Small intestine (tissue), 7 donors: ENCODE data around the gene SYCE3. TPM values are rescaled to one million over a fixed set of nuclear protein-coding genes. Genes with fewer than 3 reads are reported as not detected.
"Not testable (repeated sequence)": the region's sequence is repeated elsewhere in the genome, so short reads cannot be mapped to it uniquely, and the experiment has no call there.

ENCODE experiments used
- DNase-seq, 2 donors: peaks; one replicate each; pipeline versions ENCODE4 v3.0.0 to v3.0.0-alpha.2; 2013
- FAIRE-seq: peaks from 2 replicates; lab custom pipeline; 2012; peaks lifted over from hg19 to GRCh38; lab: Jason Lieb, UNC
- H3K27ac ChIP-seq, 3 donors: one replicate each; pipeline ENCODE4 v1.5.1; 2013; ENCODE audit warnings: low read length in 2 of 3, mild to moderate bottlenecking in 2 of 3, control low read depth in 1 of 3, inconsistent platforms in 1 of 3, low read depth in 1 of 3, moderate library complexity in 1 of 3
- H3K27me3 ChIP-seq, 3 donors: one replicate each; pipeline ENCODE4 v1.6.1; 2013; ENCODE audit warnings: low read length in 3 of 3, inconsistent platforms in 1 of 3; ENCODE audit not compliant: control insufficient read depth in 3 of 3, insufficient read depth in 3 of 3
- H3K36me3 ChIP-seq, 3 donors: one replicate each; pipeline ENCODE4 v1.6.1; 2013; ENCODE audit warnings: low read length in 3 of 3, inconsistent platforms in 1 of 3, low read depth in 1 of 3, mild to moderate bottlenecking in 1 of 3, moderate library complexity in 1 of 3; ENCODE audit not compliant: control insufficient read depth in 3 of 3, insufficient read depth in 2 of 3
- H3K4me1 ChIP-seq, 3 donors: one replicate each; pipeline ENCODE4 v1.6.1; 2013; ENCODE audit warnings: low read length in 2 of 3, inconsistent platforms in 1 of 3, low read depth in 1 of 3, mild to moderate bottlenecking in 1 of 3, moderate library complexity in 1 of 3; ENCODE audit not compliant: control insufficient read depth in 3 of 3, insufficient read depth in 2 of 3
- H3K4me3 ChIP-seq, 3 donors: one replicate each; pipeline ENCODE4 v1.5.1; 2013; ENCODE audit warnings: low read length in 3 of 3, control low read depth in 1 of 3, inconsistent platforms in 1 of 3, low read depth in 1 of 3, mild to moderate bottlenecking in 1 of 3, moderate library complexity in 1 of 3
- H3K9me3 ChIP-seq, 2 donors: one replicate each; pipeline ENCODE4 v1.6.1; 2013; ENCODE audit warnings: low read depth in 1 of 2, low read length in 1 of 2; ENCODE audit not compliant: control insufficient read depth in 2 of 2, insufficient read depth in 1 of 2
- WGBS, 3 donors: extraction: QIAGEN DNeasy Blood & Tissue Kit; methylation state at CpG; one replicate each; pipeline ENCODE4 v1.1.7; 2013; 5-methylcytosine and 5-hydroxymethylcytosine counted together
- polyA plus RNA-seq, 4 donors: library from polyadenylated mRNA; stranded (reverse) in 3 of 4; unstranded in 1 of 4; fragments of 200-250 nt in 3 of 4; fragments of 120-200 nt in 1 of 4; gene quantifications; one replicate each; pipeline versions ENCODE4 v1.2.1 to v1.2.3, GENCODE V29; 2013
- donor health status: healthy with polysubstance abuse.
- donor health status: control.
- donor health status: control.
- donor health status: Bipolar disorder and iron deficiency.
- donor health status: healthy.

SYCE3 gene
- polyA plus RNA-seq, 4 donors = 0.33 TPM; not detected in 3

- FAIRE-seq (no peak), DNase-seq (peak in 1 of 2 donors; percentile 71)
- WGBS, 3 donors = 18 to 62% (median 30%) methylated on average over 24 to 25 of the region's 25 CpGs
- Histone ChIP-seq H3K27ac (peak overlapping the region; percentile 91 to 100 (median 94)), H3K4me1 (peaks cover 0 to 31% (median 5%) of the 10 kb centered on the region in 3 donors), H3K4me3 (peak overlapping the region in 2 of 3 donors; percentile 62 to 68), H3K27me3 (peaks cover 0 to under 1% (median 0%) of the 10 kb centered on the region in 3 donors), H3K36me3 (peaks cover 3 to 50% (median 10%) of the 10 kb centered on the region in 3 donors), H3K9me3 (no peaks in the 10 kb centered on the region)
These were observed 38.7 kb downstream of the SYCE3 start for GRCh38 chr22:50523806-50524675.

- Histone ChIP-seq H3K27me3 (no peaks in the 10 kb centered on the region), H3K36me3 (peaks cover 3 to 56% (median 10%) of the 10 kb centered on the region in 3 donors), H3K9me3 (no peaks in the 10 kb centered on the region), H3K27ac (peak overlapping the region in 1 of 3 donors; percentile 26), H3K4me3 (no peak overlapping the region), H3K4me1 (peaks cover 0 to 30% (median 3%) of the 10 kb centered on the region in 3 donors)
- no peak for DNase-seq
- WGBS, 3 donors = 63 to 88% (median 71%) methylated on average over 16 of the region's 16 CpGs
- no peak for FAIRE-seq
These were observed 39.3 kb downstream of the SYCE3 start for GRCh38 chr22:50523458-50523805.

GRCh38 chr22:50522806-50523438 lies 39.8 kb downstream of the SYCE3 start:
- WGBS, 3 donors = 72 to 83% (median 74%) methylated on average over 22 of the region's 22 CpGs
- peaks cover 3 to 61% (median 11%) of the 10 kb centered on the region in 3 donors for H3K36me3 ChIP-seq
- no peak overlapping the region for H3K4me3 ChIP-seq
- H3K9me3 ChIP-seq = no peaks in the 10 kb centered on the region
- H3K4me1 ChIP-seq = peaks cover 0 to 30% (median 2%) of the 10 kb centered on the region in 3 donors
- no peaks in the 10 kb centered on the region for H3K27me3 ChIP-seq
- FAIRE-seq (no peak), DNase-seq (no peak)
- no peak overlapping the region for H3K27ac ChIP-seq

DNA sequence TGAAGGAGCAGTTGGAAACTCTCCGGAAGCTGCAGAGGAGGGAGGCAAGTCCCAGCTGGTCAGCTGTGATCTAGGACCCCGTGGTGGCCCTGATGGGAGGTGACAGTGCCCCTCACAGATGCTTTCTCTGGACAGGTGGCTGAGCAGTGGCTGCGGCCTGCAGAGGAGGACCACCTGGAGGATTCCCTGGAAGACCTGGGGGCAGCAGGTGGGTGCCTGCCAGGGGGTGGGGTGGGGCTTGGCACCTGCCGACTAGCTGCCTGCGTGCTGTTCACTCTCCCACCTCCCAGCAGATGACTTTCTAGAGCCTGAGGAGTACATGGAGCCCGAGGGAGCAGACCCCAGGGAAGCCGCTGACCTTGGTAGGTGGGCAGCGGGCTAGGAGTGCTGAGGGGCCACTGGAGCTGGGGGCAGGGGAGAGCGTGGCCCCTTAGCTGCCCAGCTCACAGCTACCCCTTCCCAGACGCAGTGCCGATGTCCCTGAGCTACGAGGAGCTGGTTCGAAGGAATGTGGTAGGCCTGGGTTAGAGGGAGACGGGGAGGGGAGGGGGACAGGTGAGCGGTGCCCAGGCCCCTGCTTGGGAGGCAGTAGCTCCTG lies 40.4 kb downstream of the SYCE3 start:
- no peak for FAIRE-seq
- H3K9me3 ChIP-seq = no peaks in the 10 kb centered on the region
- H3K4me1 ChIP-seq = peaks cover 0 to 30% (median 1%) of the 10 kb centered on the region in 3 donors
- H3K36me3 ChIP-seq = peaks cover 8 to 66% (median 13%) of the 10 kb centered on the region in 3 donors
- DNase-seq = no peak
- no peak overlapping the region for H3K27ac ChIP-seq
- H3K4me3 ChIP-seq = no peak overlapping the region
- WGBS, 3 donors = 87 to 90% (median 89%) methylated on average over 14 to 15 of the region's 15 CpGs
- H3K27me3 ChIP-seq = no peaks in the 10 kb centered on the region

DNA sequence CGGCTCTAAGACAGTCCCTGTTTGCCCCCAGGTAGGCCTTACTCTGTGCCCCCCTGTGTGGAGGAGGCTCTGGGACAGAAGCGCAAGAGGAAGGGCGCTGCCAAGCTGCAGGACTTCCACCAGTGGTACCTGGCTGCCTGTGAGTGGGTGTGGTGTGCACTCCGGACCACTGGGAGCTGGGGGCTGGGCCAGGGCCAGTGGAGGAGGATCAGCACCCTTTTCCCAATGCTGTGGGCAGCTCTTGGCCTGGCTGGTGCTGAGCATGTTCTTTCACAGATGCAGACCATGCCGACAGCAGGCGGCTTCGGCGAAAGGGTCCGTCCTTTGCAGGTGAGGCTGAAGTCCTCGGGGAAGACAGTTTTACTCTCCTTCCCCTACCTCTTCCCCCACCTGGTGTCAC lies 41.0 kb downstream of the SYCE3 start:
- no peaks in the 10 kb centered on the region for H3K27me3 ChIP-seq
- no peaks in the 10 kb centered on the region for H3K9me3 ChIP-seq
- peaks cover 8 to 70% (median 13%) of the 10 kb centered on the region in 3 donors for H3K36me3 ChIP-seq
- FAIRE-seq (no peak), DNase-seq (no peak)
- no peak overlapping the region for H3K27ac ChIP-seq
- WGBS, 3 donors = 84 to 92% (median 88%) methylated on average over 9 to 10 of the region's 10 CpGs
- H3K4me1 ChIP-seq = peaks cover 0 to 28% (median 1%) of the 10 kb centered on the region in 3 donors
- H3K4me3 ChIP-seq = no peak overlapping the region

- Histone ChIP-seq H3K36me3 (peaks cover 8 to 77% (median 13%) of the 10 kb centered on the region in 3 donors), H3K4me1 (peaks cover 0 to 25% (median 1%) of the 10 kb centered on the region in 3 donors), H3K4me3 (no peak overlapping the region), H3K9me3 (no peaks in the 10 kb centered on the region), H3K27ac (no peak overlapping the region), H3K27me3 (no peaks in the 10 kb centered on the region)
- no peak for DNase-seq
- 94 to 96% (median 94%) methylated on average over 11 to 13 of the region's 13 CpGs for WGBS, 3 donors
- no peak for FAIRE-seq
These were observed 41.8 kb downstream of the SYCE3 start for GRCh38 chr22:50520826-50521453.

- H3K4me1 ChIP-seq = peaks cover 0 to 25% (median 1%) of the 10 kb centered on the region in 3 donors
- WGBS, 3 donors = 95 to 97% (median 97%) methylated on average over 8 of the region's 8 CpGs
- not testable (repeated sequence) for DNase-seq, H3K9me3 ChIP-seq, H3K4me3 ChIP-seq, H3K27ac ChIP-seq, FAIRE-seq, H3K27me3 ChIP-seq
- H3K36me3 ChIP-seq = peaks cover 8 to 80% (median 13%) of the 10 kb centered on the region in 3 donors
These were observed 42.5 kb downstream of the SYCE3 start for GRCh38 chr22:50520184-50520583.

DNA sequence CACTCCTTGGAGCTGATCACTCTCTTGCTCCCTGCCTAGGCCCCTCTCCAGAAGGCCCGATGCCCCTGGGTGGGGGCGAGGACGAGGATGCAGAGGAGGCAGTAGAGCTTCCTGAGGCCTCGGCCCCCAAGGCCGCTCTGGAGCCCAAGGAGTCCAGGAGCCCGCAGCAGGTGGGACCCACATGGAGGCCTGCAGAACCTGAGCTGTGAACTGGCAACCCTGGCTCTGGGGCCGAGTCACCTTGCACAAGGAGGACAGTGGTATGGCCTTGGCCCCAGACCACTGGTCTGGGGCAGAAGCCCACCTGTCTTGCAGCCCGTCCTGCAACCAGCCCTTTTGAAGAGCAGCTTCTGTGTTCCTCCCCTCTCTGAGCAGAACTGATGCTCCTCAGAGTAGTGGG lies 43.6 kb downstream of the SYCE3 start:
- FAIRE-seq = no peak
- Histone ChIP-seq H3K9me3 (no peaks in the 10 kb centered on the region), H3K27me3 (no peaks in the 10 kb centered on the region), H3K27ac (no peak overlapping the region), H3K4me3 (no peak overlapping the region), H3K4me1 (peaks cover 0 to 18% (median 1%) of the 10 kb centered on the region in 3 donors), H3K36me3 (peaks cover 8 to 88% (median 13%) of the 10 kb centered on the region in 3 donors)
- 95 to 97% (median 97%) methylated on average over 7 to 8 of the region's 8 CpGs for WGBS, 3 donors
- no peak for DNase-seq
